GM21576 (cell line): ENCODE measurements around the gene PRCC.

Experiments used
- ATAC-seq: cut with Tn5 transposase; IDR thresholded peaks from one replicate; pipeline ENCODE4 v1.9.1; 2021; ENCODE audit warnings: mild to moderate bottlenecking, moderate library complexity; ENCODE audit not compliant: unreplicated experiment

PRCC gene

DNA sequence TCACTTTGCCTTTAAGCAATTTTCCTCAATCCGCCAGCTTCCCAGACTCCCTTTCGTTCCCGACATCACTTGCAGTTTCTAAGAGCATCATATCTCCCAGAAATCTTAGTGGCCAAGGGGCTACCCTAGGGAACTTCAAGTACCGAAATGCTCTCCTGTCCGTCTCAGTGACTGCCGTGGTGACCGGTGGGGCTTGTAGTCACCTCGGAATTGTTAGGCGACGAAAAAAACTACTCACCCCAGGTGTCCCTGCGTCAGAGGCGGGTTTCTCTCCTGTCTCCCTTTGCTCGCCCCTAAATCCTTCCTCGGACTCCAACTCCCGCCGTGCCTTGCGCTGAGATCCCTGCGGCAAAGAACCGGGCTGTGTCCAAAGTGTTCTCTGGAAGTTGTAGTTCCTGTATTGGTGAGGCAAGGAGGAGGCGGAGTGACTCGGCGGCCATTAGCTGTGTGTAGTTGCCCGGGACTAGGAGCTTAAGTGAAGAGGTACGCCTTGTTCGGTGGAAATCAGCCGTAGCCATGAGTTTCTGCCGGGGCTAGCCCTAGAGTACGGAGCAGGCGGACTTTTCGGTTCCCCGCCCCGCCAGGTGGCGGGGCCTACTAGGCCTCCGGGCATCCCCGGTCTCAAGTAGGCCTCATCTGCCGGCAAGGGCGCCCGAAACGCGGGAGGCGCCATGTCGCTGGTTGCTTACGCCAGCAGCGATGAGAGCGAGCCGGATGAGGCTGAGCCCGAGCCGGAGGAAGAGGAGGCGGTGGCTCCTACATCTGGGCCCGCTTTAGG lies at the start of gene PRCC:
Gene PRCC, plus strand, starts transcription at position 435 of the 778 bp plus-strand sequence. Its CDS starts 237 bp downstream, at position 672.
- ATAC-seq, result peak; percentile 93

DNA sequence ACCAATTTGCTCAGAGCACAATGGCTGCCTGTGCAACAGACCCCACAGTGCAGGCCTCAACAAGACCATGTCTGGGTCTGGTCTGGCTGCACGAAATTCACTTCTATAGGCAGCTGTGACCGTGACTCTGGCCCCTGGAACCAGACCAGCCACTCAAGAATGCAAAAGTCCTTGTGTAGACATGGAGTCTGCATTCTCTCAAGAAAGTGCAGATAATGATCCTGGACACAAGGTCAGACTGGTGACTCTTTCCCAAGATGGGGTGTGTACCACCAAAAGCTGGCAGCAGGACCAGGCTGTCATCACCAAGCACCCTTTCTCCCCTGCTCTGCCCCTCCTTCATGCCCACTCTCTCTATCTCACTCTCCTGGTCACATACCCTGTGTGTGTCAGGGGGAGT lies 46.2 kb upstream of the PRCC start:
- ATAC-seq, result no peak

GRCh38 chr1:156721535-156721934 lies 45.8 kb upstream of the PRCC start:
- no peak for ATAC-seq

- ATAC-seq, result peak; percentile 34
Observed at GRCh38 chr1:156725683-156726280, 41.6 kb upstream of the PRCC start.

DNA sequence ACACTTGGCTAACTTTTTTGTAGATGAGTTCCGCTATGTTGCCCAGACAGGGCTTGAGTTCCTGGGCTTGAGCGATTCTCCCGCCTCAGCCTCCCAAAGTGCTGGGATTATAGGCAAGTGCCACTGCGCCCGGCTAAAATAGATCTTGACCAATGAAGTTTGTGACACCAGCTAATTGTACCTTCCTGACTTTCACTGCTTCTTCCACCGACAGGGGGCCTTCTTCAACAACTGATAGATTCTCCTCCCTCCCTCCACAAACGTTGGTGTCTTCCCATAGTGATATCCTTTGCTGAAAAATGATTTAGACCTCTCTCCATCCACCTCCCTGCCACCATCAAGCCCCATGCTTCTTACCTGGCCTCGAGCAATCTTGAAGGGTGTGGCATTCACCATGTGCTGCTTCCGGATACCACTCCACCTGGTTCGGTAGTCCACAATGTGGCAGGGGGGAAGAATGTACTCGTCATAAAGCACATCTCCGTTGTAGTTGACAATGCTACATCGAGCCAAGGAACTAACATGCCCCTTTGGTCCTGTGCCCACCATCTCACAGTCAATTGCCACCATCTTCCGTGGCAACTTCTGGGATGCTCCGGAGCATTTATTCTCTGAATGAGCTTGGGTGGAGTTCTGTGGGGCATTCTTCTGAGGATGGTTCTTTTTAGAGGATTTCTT lies 40.6 kb upstream of the PRCC start:
- no peak for ATAC-seq

DNA sequence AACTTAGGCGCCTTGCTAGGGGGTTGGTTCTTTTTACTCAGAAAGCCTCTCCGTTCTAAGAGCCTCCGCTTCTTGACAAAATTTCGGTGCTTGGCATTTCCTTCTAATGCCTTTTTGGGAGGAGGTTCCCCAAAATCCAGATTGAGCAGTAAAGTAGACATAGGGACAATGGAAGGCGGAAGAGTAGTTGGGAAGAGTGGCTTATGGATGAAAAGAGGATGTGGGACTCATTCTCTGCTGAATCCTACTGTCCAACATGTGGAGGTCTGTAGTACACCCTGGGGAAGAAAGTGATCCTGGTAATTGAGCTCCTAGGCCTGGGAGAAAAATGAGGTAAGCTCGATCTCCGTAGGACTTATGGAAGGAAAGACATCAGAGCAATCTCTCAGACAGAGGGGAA lies 39.8 kb upstream of the PRCC start:
- ATAC-seq, result no peak

DNA sequence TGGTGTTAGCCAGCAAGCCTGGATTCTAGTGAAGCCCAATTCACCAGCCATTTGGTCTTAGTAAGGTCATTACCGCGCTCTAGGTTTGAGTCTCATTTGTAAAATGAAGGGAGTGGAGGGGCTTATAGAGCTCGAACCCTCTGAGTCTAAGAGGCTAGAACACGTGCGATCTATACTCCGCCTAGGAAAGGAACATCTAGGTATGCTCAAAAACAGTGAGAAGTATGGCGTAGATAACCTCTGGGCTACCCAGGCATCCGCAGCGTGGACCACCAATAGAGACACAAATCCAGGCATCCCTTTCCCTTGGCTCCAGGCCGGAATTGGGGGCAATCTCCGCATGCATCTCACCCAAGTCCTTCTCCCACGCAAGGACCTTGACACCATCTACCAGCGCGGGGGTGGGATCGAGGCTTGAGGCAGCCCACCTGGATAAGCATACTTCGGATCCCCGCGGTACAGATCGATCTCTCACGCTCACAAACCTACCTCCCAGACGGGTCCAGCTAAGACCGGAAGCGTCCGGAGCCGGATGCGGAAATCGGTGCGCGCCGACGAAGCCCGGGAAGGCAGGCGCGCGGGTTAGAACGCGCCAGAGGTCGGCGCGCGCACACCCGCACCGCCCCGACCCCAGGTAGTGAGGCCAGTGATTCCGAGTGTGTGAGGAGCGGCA lies 39.3 kb upstream of the PRCC start, which contains the start of gene METTL25B:
Gene METTL25B, plus strand, starts transcription at position 544 of the 673 bp plus-strand sequence. CDS start 636 bp downstream, outside the sequence.
- peak; percentile 46 for ATAC-seq

DNA sequence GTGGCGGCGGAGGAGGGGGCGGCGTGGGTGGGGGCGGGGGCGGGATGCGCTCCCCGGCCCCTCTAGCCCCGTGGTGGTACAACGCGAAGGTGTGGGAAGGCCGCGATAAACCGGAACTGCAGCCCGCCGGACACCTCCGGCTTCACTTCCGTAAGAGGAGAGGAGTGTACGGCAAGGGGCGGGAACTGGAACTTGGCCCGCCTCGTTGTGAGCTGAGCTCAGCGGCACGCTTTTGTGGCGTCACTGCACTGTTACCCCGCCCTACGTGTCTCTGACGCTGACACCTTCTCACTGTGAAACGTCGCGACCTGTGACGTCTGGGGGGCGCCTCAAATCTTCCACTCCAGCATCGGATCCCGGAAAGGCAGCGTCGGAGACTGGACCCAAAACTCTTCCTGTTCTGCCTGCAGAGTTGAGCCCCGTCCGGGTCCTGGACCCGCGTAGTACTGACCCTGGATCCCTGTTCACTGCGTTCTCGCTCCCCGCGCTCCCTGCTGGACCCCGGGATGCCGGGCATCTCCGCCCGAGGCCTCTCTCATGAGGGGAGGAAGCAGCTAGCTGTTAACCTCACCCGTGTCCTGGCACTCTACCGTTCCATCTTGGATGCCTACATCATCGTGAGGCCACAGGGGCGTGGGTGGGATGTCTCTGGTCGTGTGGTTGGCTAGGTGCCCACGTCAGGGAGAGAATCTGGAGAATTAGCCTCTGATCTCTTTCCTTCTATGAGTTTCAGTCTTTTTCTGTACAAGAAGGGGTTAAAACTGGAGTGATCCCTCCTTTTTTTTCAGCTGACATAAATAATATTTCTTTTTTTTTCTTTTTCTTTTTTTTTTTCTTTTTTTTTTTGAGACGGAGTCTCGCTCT lies 38.5 kb upstream of the PRCC start, which contains the start of gene ISG20L2:
Gene ISG20L2, minus strand, starts transcription at position 168 of the 864 bp plus-strand sequence. CDS start 1,114 bp downstream, outside the sequence.
- ATAC-seq, result peak; percentile 81

DNA sequence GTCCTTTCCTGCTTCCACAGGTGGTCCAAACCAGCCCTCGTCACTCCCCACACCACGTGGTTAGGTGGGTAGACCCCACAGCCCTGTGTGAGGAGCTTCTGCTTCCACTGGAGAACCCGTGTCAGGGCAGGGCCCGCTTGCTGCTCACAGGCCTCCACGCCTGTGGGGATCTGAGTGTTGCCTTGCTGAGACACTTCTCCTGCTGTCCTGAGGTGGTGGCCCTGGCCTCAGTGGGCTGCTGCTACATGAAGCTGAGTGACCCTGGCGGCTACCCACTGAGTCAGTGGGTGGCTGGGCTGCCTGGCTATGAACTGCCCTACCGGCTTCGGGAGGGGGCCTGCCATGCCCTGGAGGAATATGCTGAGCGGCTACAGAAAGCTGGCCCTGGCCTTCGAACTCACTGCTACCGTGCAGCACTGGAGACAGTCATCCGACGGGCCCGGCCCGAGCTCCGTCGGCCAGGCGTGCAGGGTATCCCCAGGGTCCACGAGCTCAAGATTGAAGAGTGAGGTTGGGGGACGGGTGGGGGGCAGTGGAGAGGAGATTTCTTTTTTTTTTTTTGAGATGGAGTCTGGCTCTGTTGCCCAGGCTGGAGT lies 33.2 kb upstream of the PRCC start:
- no peak for ATAC-seq

DNA sequence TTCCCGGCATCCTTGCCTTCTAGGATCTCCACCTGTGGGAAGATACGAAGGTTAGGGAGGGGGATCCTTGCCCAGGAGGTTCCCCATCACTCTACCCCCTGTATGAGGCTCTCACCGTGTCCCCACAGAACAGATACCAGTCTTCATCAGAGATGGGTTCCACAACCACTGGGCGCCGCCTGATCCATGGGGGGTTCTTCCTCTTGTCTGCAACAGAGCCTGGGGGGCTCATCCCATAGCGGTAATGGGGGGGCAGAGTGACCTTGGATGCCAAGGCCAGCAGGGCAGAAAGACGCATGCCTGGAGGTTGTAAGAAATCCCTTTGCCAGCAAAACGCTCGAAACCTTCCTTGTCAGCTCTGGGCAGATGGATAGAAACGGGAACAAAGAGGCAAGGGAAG lies 28.9 kb upstream of the PRCC start:
- ATAC-seq, result no peak

DNA sequence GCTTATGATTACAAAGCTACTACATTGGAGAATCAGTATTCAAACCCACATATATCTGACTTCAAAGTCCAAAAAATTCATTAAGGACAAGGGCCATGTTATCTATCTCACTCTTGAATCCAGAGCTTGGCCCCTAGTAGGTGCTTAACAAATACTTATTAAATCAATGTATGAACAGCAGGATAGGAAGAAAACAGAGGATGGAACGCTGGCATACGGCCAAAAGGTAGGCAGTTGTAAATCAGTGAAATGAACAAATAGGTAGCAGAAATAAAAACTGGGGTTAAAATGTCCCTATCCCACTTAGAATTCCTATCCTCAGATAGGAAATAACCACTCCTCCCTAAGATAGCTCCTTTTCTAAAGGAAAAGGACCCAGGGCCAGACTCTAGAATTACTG lies 28.4 kb upstream of the PRCC start:
- no peak for ATAC-seq

- no peak for ATAC-seq
Observed at GRCh38 chr1:156740237-156740740, 27.0 kb upstream of the PRCC start.

GRCh38 chr1:156740741-156741480 lies 26.4 kb upstream of the PRCC start, which contains the start of gene MRPL24:
MRPL24 (minus strand) TSS chr1:156741088; CDS start chr1:156738704, 2,384 bp downstream.
- peak; percentile 82 for ATAC-seq

DNA sequence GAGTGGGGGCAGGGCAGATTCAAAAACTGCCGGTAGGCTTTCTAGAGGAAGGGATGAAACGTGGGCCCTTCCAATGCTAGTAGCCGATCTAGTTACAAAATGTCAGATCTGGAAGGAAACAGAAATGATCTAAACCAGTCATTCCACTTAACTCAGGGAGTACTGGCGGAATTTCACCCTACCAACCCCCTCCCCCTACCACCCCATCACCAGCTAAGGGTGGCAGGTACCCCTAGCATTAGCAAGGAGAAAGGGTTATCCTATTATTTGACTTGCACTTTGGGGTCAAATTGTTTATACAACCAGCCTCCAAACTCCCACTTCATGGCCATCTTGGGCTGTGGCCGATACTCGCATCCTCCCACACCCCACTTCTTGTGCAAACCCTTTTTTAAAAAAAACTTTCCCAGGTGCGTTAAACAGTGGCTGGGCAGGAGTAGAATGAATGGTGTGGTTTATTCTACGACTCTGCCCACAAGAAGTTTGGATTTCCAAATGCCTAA lies 25.8 kb upstream of the PRCC start:
- peak; percentile 8 for ATAC-seq

DNA sequence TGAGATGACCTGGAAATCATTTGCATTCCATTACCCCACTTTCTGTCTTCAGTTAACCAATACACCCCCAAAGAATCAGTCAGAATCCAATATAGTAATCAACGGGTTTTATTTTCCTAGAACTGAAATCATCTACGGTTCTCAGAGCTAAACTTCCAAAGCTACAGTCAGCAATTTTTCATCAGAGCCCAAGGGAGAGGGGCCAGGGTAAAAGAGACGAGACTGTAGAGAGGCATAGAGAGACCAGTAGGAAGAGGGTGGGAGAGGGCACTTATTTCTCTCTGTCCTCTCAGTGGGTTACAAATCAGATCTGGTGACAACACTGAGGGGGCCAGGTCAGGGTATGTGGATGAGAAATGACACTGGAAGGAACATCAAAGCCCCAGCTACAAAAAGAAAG lies 25.3 kb upstream of the PRCC start:
- ATAC-seq, result no peak

DNA sequence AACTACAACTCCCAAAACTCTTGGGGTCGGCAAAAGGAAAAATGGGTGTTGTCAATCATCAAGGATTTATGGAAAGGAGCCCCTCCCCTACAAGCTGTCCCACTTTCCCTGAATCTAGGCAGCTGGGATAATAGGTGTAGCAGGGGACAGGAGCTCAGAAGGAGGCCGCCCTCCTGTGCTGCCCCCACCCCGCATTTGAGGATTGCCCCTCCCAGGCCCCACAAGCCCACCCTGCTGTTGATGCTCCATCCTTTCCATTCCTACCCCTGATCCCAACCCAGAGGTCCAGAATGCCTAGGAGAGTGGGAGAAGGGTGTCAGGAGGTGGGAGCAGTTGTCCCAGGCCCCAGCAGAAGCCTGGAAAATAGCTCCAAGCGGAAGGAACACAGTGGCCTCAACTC lies 24.5 kb upstream of the PRCC start:
- no peak for ATAC-seq

DNA sequence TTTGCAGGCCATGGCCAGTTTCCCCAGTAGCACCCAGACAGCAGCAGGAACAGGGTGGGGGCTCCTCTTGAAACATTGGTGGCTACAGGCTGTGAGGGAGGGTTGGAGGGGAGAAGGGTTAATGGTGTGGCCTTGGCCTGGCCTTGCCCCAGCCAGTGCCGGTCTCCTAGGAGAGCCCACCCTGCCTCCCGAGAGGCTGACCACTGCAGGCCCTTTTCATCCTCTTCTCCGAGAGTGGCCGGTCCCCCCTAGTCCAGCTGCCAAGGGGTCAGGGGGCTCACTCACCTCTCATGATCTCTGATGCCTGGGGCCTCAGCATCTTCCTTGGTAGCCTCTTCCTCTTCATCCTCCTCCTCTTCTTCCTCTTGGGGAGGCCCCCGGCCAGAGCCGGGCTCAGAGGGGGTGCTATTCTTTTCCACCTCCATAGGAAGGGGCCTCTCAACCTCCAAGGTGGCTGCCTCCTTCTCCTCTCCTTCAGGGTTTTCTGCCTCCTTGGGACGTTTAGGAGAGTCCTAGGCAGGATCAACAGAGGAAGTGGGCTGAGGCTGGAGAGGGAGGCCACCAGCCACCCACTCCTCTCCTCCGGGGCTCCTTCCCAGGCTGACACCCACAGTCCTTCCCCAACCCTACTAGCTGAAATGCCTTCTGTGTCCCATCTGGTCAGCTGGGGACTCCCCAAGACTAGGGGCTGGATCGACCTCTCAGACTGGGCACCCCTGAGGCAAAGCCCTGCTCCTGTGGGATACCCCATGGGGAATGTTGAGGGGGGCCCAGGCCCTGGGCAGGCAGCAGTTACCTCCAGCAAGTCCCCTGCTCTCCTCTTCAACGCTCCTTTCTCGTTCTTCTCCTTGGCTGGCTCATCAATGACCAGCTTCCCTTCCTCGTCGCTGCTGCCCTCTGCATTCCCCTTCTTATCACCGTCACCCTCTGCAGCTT lies 23.7 kb upstream of the PRCC start:
- no peak for ATAC-seq
